Activated T-cell treated with anti-CD3 and anti-CD28 coated beads for 48 hours (primary cell): Measurements from ENCODE around the gene PTPRG.

Source experiments
- DNase-seq: peaks from one replicate; pipeline ENCODE4 v3.0.0-alpha.2; 2020; ENCODE audit warnings: low read depth

PTPRG gene

DNA sequence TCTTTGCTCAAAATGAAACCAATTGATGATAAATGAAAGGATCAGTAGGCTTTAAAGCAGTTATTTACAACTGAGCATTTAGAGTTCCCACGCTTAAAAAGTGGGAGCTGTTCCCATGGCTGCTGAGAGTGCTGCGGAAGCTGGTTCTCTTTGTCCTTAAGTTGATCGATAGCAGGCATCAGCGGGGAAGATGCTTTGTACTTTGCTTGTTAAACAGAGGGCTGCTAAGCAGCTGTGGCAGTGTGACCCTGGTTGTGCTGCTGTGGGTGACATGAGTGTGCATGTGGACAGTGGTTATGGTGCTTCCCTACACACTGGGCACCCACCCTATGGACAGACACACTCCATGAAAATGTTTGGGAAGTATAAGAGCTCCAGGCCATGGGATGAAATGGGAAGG, 96.3 kb downstream of the PTPRG start:
- no peak for DNase-seq

DNA sequence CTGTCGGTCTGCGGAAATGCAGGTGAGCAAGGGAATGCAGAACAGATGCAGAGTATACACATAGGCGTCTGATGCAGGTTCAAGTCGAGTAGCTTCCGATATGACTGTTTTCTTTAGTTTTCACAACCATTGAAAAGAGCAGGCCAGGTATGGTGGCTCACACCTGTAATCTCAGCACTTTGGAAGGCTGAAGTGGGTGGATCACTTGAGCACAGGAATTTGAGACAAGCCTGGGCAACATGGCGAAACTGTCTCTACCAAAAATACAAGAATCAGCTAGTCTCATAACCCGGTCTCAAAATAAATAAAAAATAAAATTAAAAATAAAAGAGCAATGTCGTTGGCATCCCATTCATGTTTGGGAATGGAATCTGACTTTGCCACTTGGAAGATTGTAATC, 101.5 kb downstream of the PTPRG start:
- no peak for DNase-seq

- DNase-seq = no peak
Measured at GRCh38 chr3:61663356-61664104, 102.2 kb downstream of the PTPRG start.

DNA sequence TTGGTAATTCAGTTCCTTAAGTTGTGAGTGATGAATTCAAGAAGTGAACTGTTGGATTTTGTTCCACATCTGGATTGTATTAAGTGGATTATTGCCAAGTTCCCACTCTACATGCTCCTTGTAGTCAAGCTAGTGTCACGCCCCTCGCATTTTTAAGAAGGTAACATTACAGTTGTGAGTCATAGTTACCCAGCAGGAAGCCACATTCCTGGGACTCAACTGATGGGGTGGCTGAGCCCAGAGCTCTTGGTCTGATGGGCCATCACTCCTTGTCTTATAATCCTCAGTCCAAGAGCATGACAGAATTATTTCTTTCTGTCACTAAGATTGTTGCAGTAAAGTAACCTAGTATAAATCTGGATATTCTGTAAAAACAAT, 102.7 kb downstream of the PTPRG start:
- DNase-seq = no peak

GRCh38 chr3:61665121-61665520, 103.8 kb downstream of the PTPRG start:
- DNase-seq = no peak

GRCh38 chr3:61665987-61666386, 104.6 kb downstream of the PTPRG start:
- no peak for DNase-seq

GRCh38 chr3:61666615-61667330, 105.4 kb downstream of the PTPRG start:
- no peak for DNase-seq

DNA sequence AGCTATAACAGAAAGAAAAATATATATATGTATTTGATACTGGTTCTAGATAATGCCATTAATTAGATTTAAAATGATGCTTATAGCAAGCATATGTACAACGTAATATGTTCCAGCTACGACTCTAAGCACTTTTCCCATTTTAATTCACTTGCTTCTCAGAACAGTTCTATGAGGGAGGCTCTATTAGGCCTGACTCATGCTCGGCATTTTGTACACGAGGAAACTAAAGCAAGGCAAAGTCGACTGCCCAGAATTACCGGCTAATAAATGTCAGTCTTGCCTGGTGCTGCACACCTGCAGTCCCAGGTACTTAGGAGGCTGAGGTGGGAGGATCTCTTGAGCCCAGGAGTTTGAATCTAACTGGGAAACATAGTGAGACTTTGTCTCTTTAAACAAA, 106.0 kb downstream of the PTPRG start:
- no peak for DNase-seq

GRCh38 chr3:61667814-61668213, 106.4 kb downstream of the PTPRG start:
- no peak for DNase-seq

GRCh38 chr3:61668317-61668864, 107.0 kb downstream of the PTPRG start:
- DNase-seq = no peak

- no peak for DNase-seq
Measured at GRCh38 chr3:61669203-61669602, 107.8 kb downstream of the PTPRG start.

- no peak for DNase-seq
Measured at GRCh38 chr3:61669668-61670299, 108.4 kb downstream of the PTPRG start.

- DNase-seq = no peak
Measured at GRCh38 chr3:61673651-61674050, 112.3 kb downstream of the PTPRG start.

DNA sequence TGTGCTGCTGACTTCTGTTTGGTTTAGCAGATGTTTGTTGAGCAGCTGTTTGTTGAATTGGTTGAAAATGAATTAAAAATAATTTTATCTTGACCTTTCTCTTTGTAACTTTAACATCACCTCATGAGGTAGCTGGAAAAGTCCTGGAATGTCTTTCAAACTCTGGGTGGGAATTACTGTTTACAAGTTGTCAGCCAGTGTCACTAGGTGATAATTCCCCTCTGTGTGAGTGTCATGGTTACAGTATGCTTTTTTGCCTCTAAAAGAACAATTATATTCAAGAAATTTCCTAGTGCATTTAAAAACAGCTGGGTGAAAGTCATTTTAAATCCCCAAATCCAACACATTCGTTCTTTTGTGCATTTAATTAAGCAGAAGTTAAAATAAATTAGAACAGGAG, 113.2 kb downstream of the PTPRG start:
- DNase-seq = no peak

DNA sequence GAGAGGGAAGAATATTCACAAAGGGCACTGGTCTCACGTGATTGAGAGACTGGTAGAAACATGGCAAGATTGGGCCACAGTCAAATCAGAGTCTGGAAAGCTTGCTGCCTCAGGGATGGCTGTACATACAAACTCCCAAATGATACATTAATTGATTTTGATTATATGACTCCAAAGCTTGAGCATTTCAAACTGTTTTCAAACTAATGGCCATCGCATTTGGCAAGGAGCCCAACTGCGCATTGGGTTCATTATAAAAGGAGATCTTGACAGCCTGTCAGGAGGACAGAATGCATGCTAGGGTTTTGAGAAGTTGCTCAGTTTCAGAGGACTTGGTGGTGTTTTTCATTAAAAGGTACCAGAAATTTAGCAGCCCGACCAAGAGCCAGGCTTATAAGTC, 117.7 kb downstream of the PTPRG start:
- no peak for DNase-seq

GRCh38 chr3:61680617-61681016, 119.2 kb downstream of the PTPRG start:
- no peak for DNase-seq

DNA sequence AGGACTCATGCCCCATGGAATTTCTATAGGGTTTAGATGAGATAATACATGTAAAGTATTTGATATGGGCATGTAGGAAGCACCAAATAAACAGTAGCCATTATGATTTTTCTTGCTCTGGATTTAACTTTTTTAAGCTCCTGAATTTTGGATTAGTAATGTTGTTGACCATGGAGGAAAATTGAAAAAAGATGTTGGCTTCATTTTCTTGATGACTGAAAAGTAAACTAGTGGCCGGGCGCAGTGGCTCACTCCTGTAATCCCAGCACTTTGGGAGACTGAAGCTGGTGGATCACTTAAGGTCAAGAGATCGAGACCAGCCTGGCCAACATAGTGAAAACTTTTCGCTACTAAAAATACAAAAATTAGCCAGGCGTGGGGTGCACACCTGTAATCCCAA, 120.3 kb downstream of the PTPRG start:
- DNase-seq = no peak

DNA sequence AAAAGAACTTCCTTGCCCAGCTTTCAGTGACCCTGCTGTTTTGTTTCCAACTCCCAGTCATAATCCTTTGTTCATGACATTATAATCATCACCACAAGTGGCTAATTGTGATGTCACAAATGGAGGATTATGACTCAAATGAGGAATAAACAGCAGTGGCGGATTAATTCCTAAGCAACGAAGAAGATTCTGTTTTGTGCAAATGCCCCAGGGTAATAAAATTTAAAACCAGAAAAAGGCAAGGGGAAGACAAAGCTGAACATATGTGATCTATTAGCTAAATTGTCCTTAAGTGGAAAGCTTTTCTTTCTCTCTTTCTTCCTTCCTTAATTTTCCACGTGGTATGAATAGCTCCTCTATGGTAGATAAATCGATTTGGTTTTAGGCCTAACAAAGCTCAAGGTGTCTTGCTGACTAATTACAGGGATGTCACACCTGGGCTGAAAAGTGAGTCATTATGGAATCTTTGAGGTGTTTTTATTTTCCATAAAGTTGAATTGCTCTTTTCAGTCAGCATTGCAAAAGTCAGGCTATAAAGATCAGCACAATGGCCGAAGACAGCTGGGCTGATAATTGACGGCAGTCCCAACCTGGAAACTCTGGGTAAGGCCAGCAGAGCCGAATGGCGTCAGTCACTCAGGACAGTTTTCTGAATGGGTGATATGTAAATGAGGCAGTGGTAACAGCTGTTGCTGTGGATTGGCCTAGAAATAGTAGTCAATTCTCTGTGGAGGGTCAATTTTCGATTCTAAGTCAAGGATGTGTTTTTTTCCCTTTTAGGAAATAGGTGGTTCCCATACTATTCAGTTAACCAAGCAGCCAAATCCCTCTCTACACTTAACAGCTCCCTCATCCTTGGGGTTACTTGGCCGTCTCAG, 121.5 kb downstream of the PTPRG start:
- DNase-seq = no peak

DNA sequence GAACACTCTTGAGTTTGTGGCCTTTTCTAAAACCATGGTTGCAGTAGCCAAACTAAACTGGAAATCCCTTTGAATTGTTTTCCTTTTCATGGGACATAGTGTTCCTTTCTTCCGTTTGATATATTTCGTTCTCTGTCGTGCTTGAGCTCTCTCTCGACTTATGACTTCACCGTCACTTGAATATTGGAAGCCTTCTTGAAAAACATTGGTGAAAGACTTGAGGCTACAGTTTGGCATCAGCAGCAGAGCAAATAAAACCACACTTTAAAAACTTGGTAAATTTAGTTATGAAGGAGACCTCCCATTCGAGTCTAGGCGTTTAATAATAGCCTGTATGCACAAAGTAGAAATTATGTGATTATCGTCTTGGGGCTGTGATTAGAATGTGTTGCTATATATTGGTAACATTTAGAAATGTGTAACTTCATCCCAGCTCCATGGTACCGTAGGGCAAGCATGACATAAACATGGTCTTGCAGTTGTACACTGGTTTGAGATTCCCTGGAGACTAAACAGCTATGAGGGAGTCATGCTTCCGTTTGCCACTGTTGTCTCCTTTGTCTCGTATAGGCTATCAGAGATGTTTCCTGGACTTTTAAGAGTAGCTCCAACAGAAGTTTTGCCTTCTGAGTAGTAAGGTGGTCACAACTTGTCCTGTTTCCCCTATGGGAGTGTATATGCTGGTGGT, 122.3 kb downstream of the PTPRG start:
- no peak for DNase-seq

DNA sequence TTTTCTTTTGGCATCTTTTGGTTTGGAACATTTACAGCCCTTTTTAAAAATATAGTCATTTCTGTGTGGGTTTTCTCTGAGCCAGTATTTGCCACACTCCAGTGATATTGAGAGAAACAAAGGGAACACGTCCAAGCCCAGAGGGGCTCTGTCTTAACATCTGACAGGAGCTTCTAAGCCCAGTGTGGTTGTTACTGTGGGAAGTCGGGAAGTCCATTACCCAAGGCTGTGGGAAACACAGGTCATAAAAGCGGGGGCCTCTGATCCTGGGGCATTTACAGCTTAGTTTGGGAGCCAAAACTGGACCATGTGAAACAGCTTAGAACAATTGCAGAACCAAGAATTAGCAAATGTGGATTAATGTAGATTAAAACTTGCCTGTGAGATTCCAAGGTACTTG, 123.0 kb downstream of the PTPRG start:
- DNase-seq = no peak

DNA sequence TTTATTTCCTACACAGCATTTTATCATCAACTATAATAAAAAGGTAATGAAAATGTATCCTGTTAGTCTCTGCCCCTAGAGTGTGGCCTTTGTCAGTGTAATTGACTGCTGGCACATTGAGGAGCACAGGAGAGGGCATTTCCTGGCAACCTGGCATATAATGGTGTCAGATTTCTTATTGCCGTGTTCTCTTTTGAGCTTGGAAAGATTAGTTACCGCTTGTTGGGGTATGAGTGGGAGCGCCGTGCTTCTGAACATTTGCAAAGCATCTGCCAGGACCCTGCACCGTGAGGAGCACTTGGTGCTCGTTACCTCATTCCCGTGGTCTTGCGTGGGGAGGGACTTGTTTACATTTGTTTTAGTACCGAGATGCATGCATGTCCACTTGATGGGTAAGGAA, 124.4 kb downstream of the PTPRG start:
- DNase-seq = no peak
